A549 treated with RU486 at 1 μM for 4 hours (cell line): ENCODE data around the gene CSAD. TPM values are rescaled to one million over a fixed set of nuclear protein-coding genes. Genes with fewer than 3 reads are reported as not detected.

Experiments
- total RNA-seq: library from RNA; stranded (reverse); fragments of 200-300 nt; extraction: Qiagen RNA extraction; gene quantifications from 5 replicates; pipeline ENCODE4 v1.2.3, GENCODE V29; 2022; ENCODE audit warnings: low read depth

The CSAD gene
- total RNA-seq, result 4.7 to 6.9 TPM (median 5.4 TPM) in 5 replicates

GRCh38 chr12:53180220-53180930 is at the start of gene CSAD, which contains the start of gene ZNF740:
CSAD (minus strand) TSS chr12:53180925; CDS start chr12:53173470, 7,455 bp downstream.
ZNF740 (plus strand) TSS chr12:53180722; CDS start chr12:53181984, 1,262 bp downstream.

GRCh38 chr12:53207042-53207441 is 26.3 kb upstream of the CSAD start, which contains the start of gene ITGB7:
ITGB7 (minus strand) TSS chr12:53207251; CDS start chr12:53200443, 6,808 bp downstream.

Other genes with a start within 250 kb of the CSAD start
- 2,005 to 2,508 TPM (median 2,382 TPM) in 5 replicates for gene KRT18, start 231.8 kb downstream of the CSAD start, total RNA-seq
- gene EIF4B, start 174.5 kb downstream of the CSAD start, total RNA-seq, result 250 to 434 TPM (median 269 TPM) in 5 replicates
- 10.0 to 20.4 TPM (median 17.8 TPM) in 5 replicates for gene TNS2, start 130.9 kb downstream of the CSAD start, total RNA-seq
- gene SPRYD3, start 101.5 kb downstream of the CSAD start, total RNA-seq, result 32.4 to 37.0 TPM (median 36.1 TPM) in 5 replicates
- 148 to 244 TPM (median 232 TPM) in 5 replicates for gene IGFBP6, start 83.3 kb downstream of the CSAD start, total RNA-seq
- gene SOAT2, start 77.4 kb downstream of the CSAD start, total RNA-seq, result 0.15 to 0.29 TPM (median 0.23 TPM) in 5 replicates
- gene ZNF740, start 203 bp downstream of the CSAD start, total RNA-seq, result 14.0 to 18.9 TPM (median 16.7 TPM) in 5 replicates
- 0.23 to 0.59 TPM (median 0.45 TPM) in 5 replicates for gene ITGB7, start 26.3 kb upstream of the CSAD start, total RNA-seq
- gene RARG, start 51.3 kb upstream of the CSAD start, total RNA-seq, result 22.0 to 29.7 TPM (median 26.0 TPM) in 5 replicates
- gene ESPL1, start 87.4 kb upstream of the CSAD start, total RNA-seq, result 15.6 to 22.5 TPM (median 18.2 TPM) in 5 replicates
- 469 to 596 TPM (median 550 TPM) in 5 replicates for gene PFDN5, start 114.6 kb upstream of the CSAD start, total RNA-seq
- gene MYG1, start 118.8 kb upstream of the CSAD start, total RNA-seq, result 74.9 to 114 TPM (median 93.0 TPM) in 5 replicates
- 73.4 to 84.3 TPM (median 77.9 TPM) in 5 replicates for gene AAAS, start 140.7 kb upstream of the CSAD start, total RNA-seq
- gene SP7, start 155.4 kb upstream of the CSAD start, total RNA-seq, result not detected in 5 replicates
- gene SP1, start 199.3 kb upstream of the CSAD start, total RNA-seq, result 16.0 to 26.2 TPM (median 24.0 TPM) in 5 replicates
- 1.1 to 2.8 TPM (median 1.6 TPM) in 5 replicates for gene AMHR2, start 242.9 kb upstream of the CSAD start, total RNA-seq